Measurements from ENCODE around the gene ZNF841. TPM values are rescaled to one million over a fixed set of nuclear protein-coding genes. Genes with fewer than 3 reads are reported as not detected.

ZNF841 gene
- total RNA-seq, 1 donor from 2014 or later, result 37.8 TPM

GRCh38 chr19:52034051-52034728, 61.4 kb downstream of the ZNF841 start:
- DNase-seq (ENCODE audit: low read depth) (peak; percentile 21), FAIRE-seq (peak; percentile 34)
- no peak overlapping the region for H3K27ac ChIP-seq (ENCODE audit: low read depth, low read length)
- Mint-ChIP-seq H3K4me3 (ENCODE audit: unreplicated experiment) (no peak overlapping the region), H3K27ac (ENCODE audit: unreplicated experiment) (no peak overlapping the region), H3K27me3 (ENCODE audit: low read depth, unreplicated experiment) (no peaks in the 10 kb centered on the region), H3K9me3 (ENCODE audit: unreplicated experiment) (peaks cover 73% of the 10 kb centered on the region), H3K36me3 (ENCODE audit: low read depth, unreplicated experiment) (peaks cover 79% of the 10 kb centered on the region), H3K4me1 (ENCODE audit: low read depth, unreplicated experiment) (peaks cover 3% of the 10 kb centered on the region)
- no peaks in the 10 kb centered on the region for H3K27me3 ChIP-seq (ENCODE audit: insufficient read depth, low read length)
- TF ChIP-seq EZH2 (IDR thresholded peaks at IDR 0.05; ENCODE audit: insufficient read depth, low read length) (no peak), CTCF (IDR thresholded peaks at IDR 0.05; ENCODE audit: insufficient read depth, low read depth, low read length) (no peak)
- H2AFZ ChIP-seq (ENCODE audit: low read depth, low read length), result no peak overlapping the region
- H3K4me2 ChIP-seq (ENCODE audit: low read length), result no peak overlapping the region
- no peak overlapping the region for H3K4me3 ChIP-seq (ENCODE audit: insufficient read depth, low read depth, low read length)
- H3K79me2 ChIP-seq (ENCODE audit: insufficient read depth, low read length), result no peaks in the 10 kb centered on the region
- peaks cover 63% of the 10 kb centered on the region for H3K9me3 ChIP-seq (ENCODE audit: insufficient read depth, low read depth, low read length)
- no peak overlapping the region for H3K9ac ChIP-seq (ENCODE audit: low read length)
- peaks cover 54% of the 10 kb centered on the region for H3K36me3 ChIP-seq (ENCODE audit: insufficient read depth, low read length)
- no peaks in the 10 kb centered on the region for H3K4me1 ChIP-seq (ENCODE audit: insufficient read depth, low read length)
- no peaks in the 10 kb centered on the region for H4K20me1 ChIP-seq (ENCODE audit: insufficient read depth, low read length)

- DNase-seq (ENCODE audit: low read depth) (no peak), FAIRE-seq (no peak)
- TF ChIP-seq CTCF (IDR thresholded peaks at IDR 0.05; ENCODE audit: insufficient read depth, low read depth, low read length), result no peak
- TF ChIP-seq EZH2 (IDR thresholded peaks at IDR 0.05; ENCODE audit: insufficient read depth, low read length), result no peak
- H3K27me3 ChIP-seq (ENCODE audit: insufficient read depth, low read length), result no peaks in the 10 kb centered on the region
- Mint-ChIP-seq H3K27me3 (ENCODE audit: low read depth, unreplicated experiment) (no peaks in the 10 kb centered on the region), H3K36me3 (ENCODE audit: low read depth, unreplicated experiment) (peaks cover 45% of the 10 kb centered on the region), H3K27ac (ENCODE audit: unreplicated experiment) (peak overlapping the region; percentile 97), H3K4me3 (ENCODE audit: unreplicated experiment) (peak overlapping the region; percentile 99), H3K4me1 (ENCODE audit: low read depth, unreplicated experiment) (peaks cover 13% of the 10 kb centered on the region), H3K9me3 (ENCODE audit: unreplicated experiment) (peaks cover 32% of the 10 kb centered on the region)
- H3K27ac ChIP-seq (ENCODE audit: low read depth, low read length), result peak overlapping the region; percentile 96
- peak overlapping the region; percentile 98 for H2AFZ ChIP-seq (ENCODE audit: low read depth, low read length)
- peak overlapping the region; percentile 87 for H3K4me2 ChIP-seq (ENCODE audit: low read length)
- H3K36me3 ChIP-seq (ENCODE audit: insufficient read depth, low read length), result peaks cover 24% of the 10 kb centered on the region
- H3K4me1 ChIP-seq (ENCODE audit: insufficient read depth, low read length), result no peaks in the 10 kb centered on the region
- H3K9me3 ChIP-seq (ENCODE audit: insufficient read depth, low read depth, low read length), result peaks cover 24% of the 10 kb centered on the region
- peaks cover 25% of the 10 kb centered on the region for H3K79me2 ChIP-seq (ENCODE audit: insufficient read depth, low read length)
- peak overlapping the region; percentile 93 for H3K4me3 ChIP-seq (ENCODE audit: insufficient read depth, low read depth, low read length)
- H3K9ac ChIP-seq (ENCODE audit: low read length), result peak overlapping the region; percentile 96
- no peaks in the 10 kb centered on the region for H4K20me1 ChIP-seq (ENCODE audit: insufficient read depth, low read length)
Observed at GRCh38 chr19:52028780-52029123, 66.8 kb downstream of the ZNF841 start.

Data from astrocyte (in vitro differentiated cells and primary cell).